K562 (cell line): ENCODE measurements around the gene PFN3. TPM values are rescaled to one million over a fixed set of nuclear protein-coding genes. Genes with fewer than 3 reads are reported as not detected.
A peak's percentile ranks its signal among the peaks of the same experiment; 100 is the strongest.

Source experiments
- ATAC-seq: fragments of 200-7000 bp; cut with Tn5 transposase; 3 replicates; pipeline ENCODE4 v1.9.1; 2020; ENCODE audit warnings: moderate library complexity
- BruUV-seq: library from RNA; stranded (reverse); fragments of 400-500 nt; replicated peaks from 2 replicates; lab custom pipeline; 2021; lab: Mats Ljungman, UMichigan
- CTCF ChIA-PET: fragments of 300-600 bp; formaldehyde crosslinking; extraction: SDS; loops from one replicate; lab custom pipeline; 2021; ENCODE audit warnings: low intra/inter-chr PET ratio; lab: Yijun Ruan, JAX
- POLR2A ChIA-PET: fragments of 300-600, 350-650 bp; sonication (Branson Sonifier 250); formaldehyde crosslinking; extraction: SDS; loops from one replicate; lab custom pipeline; 2021; ENCODE audit warnings: antibody characterized with exemption, inconsistent platforms; lab: Yijun Ruan, JAX
- DNase-seq, 4 experiments: peaks; one replicate each; pipeline versions ENCODE4 v3.0.0 to v3.0.0-alpha.2; 2011 to 2018; ENCODE audit warnings: low spot score in 3 of 4, mixed read lengths in 3 of 4; ENCODE audit errors: extremely low read depth in 1 of 4
- FAIRE-seq: peaks from 2 replicates; lab custom pipeline; 2011; peaks lifted over from hg19 to GRCh38; lab: Jason Lieb, UNC
- H2AFZ ChIP-seq: 2 replicates; pipeline ENCODE4 v1.6.0; 2011; ENCODE audit warnings: low read depth, low read length, control low read depth, inconsistent platforms
- H3K27ac ChIP-seq: fragments of 200-600 bp; 3 replicates; pipeline ENCODE4 v1.8.0; 2011; ENCODE audit warnings: low read depth, mild to moderate bottlenecking, control low read depth, inconsistent platforms, low read length, moderate library complexity, mixed read lengths; ENCODE audit errors: extremely low read depth
- H3K27me3 ChIP-seq, 2 experiments: fragments of 300-600 bp in 1 of 2; 2 replicates in 1 of 2; 3 replicates in 1 of 2; pipeline versions ENCODE4 v1.6.0 to v1.8.0; 2011; ENCODE audit warnings: inconsistent platforms in 2 of 2, low read length in 2 of 2, mild to moderate bottlenecking in 1 of 2, mixed read lengths in 1 of 2, moderate library complexity in 1 of 2; ENCODE audit not compliant: control insufficient read depth in 2 of 2, insufficient read depth in 2 of 2
- H3K36me3 ChIP-seq: fragments of 300-600 bp; 3 replicates; pipeline ENCODE4 v1.8.0; 2011; ENCODE audit warnings: mild to moderate bottlenecking, low read length, inconsistent platforms; ENCODE audit not compliant: control insufficient read depth, insufficient read depth
- H3K4me1 ChIP-seq, 2 experiments: fragments of 200-600 bp in 1 of 2; replicated peaks in 1 of 2; 2 replicates in 1 of 2; 3 replicates in 1 of 2; pipeline versions ENCODE4 v1.5.1 to v1.8.0; 2011; ENCODE audit warnings: inconsistent platforms in 2 of 2, low read length in 2 of 2, mild to moderate bottlenecking in 1 of 2, mixed read lengths in 1 of 2, moderate library complexity in 1 of 2; ENCODE audit not compliant: control insufficient read depth in 2 of 2, insufficient read depth in 2 of 2
- H3K4me2 ChIP-seq: 2 replicates; pipeline ENCODE4 v1.6.1; 2011; ENCODE audit warnings: low read length, control low read depth, inconsistent platforms, mixed read lengths; ENCODE audit not compliant: insufficient read depth
- H3K4me3 ChIP-seq: fragments of 200-600 bp; sonication (generic), shearing (Covaris generic); 2 replicates; pipeline ENCODE4 v1.5.1; 2016; ENCODE audit warnings: control low read depth, inconsistent platforms
- H3K79me2 ChIP-seq: fragments of 200-600 bp; 3 replicates; pipeline ENCODE4 v1.8.0; 2011; ENCODE audit warnings: low read length, inconsistent platforms; ENCODE audit not compliant: control insufficient read depth, insufficient read depth
- H3K9ac ChIP-seq, 2 experiments: 2 replicates each; pipeline versions ENCODE4 v1.6.0 to v1.6.1; 2011; ENCODE audit warnings: low read depth in 2 of 2, low read length in 2 of 2, control low read depth in 1 of 2, inconsistent platforms in 1 of 2, mild to moderate bottlenecking in 1 of 2, mixed read lengths in 1 of 2; ENCODE audit not compliant: insufficient read depth in 1 of 2
- H3K9me1 ChIP-seq: one replicate; pipeline ENCODE4 v1.6.0; 2011; ENCODE audit warnings: inconsistent platforms, mild to moderate bottlenecking, low read length, moderate library complexity; ENCODE audit not compliant: control insufficient read depth, insufficient read depth
- H3K9me3 ChIP-seq: replicated peaks from 2 replicates; pipeline ENCODE4 v1.5.1; 2011; ENCODE audit warnings: low read depth, low read length, inconsistent platforms; ENCODE audit not compliant: control insufficient read depth, insufficient read depth
- H4K20me1 ChIP-seq: replicated peaks from 2 replicates; pipeline ENCODE4 v1.6.1; 2011; ENCODE audit warnings: low read length, inconsistent platforms, mixed read lengths; ENCODE audit not compliant: control insufficient read depth, insufficient read depth
- CBX1 ChIP-seq: sonication (generic); IDR thresholded peaks from 2 replicates; pipeline ENCODE4 v1.6.1; 2016; ENCODE audit warnings: antibody characterized with exemption, low read depth, mild to moderate bottlenecking
- GABPA ChIP-seq: fragments of 200-800 bp; sonication (Bioruptor generic); conservative IDR thresholded peaks from 2 replicates; pipeline ENCODE4 v1.6.1; 2016; ENCODE audit warnings: low read depth, missing genetic modification characterization, missing compliant biosample characterization
- HDAC1 ChIP-seq, 2 experiments: fragments of 450-650 bp; IDR thresholded peaks; 2 replicates each; pipeline ENCODE4 v1.6.1; 2016 to 2017; ENCODE audit warnings: inconsistent platforms in 1 of 2, mild to moderate bottlenecking in 1 of 2, moderate library complexity in 1 of 2
- NFYB ChIP-seq: IDR thresholded peaks from 2 replicates; pipeline ENCODE4 v1.6.1; 2011; ENCODE audit warnings: mild to moderate bottlenecking, moderate library complexity; ENCODE audit not compliant: insufficient read length; ENCODE audit errors: extremely low read depth
- PHB2 ChIP-seq: fragments of 450-650 bp; IDR thresholded peaks from 2 replicates; pipeline ENCODE4 v1.6.1; 2017; ENCODE audit warnings: low read depth
- POLR2B ChIP-seq: fragments of 450-650 bp; IDR thresholded peaks from 2 replicates; pipeline ENCODE4 v1.6.1; 2018; ENCODE audit warnings: low read depth; ENCODE audit not compliant: partially characterized antibody
- POLR2G ChIP-seq: fragments of 200-400 bp; formaldehyde crosslinking; IDR thresholded peaks from 2 replicates; pipeline ENCODE4 v1.6.1; 2017; ENCODE audit warnings: low read depth, mild to moderate bottlenecking, antibody characterized with exemption, low read length, moderate library complexity
- PRPF4 ChIP-seq: fragments of 200-400 bp; formaldehyde crosslinking; IDR thresholded peaks from one replicate; pipeline ENCODE4 v1.6.1; 2017; ENCODE audit warnings: low read length, low read depth, mild to moderate bottlenecking; ENCODE audit not compliant: insufficient read depth, poor library complexity, severe bottlenecking
- RBM17 ChIP-seq: fragments of 200-400 bp; formaldehyde crosslinking; IDR thresholded peaks from 2 replicates; pipeline ENCODE4 v1.6.1; 2017; ENCODE audit warnings: low read depth, mild to moderate bottlenecking, low read length, borderline replicate concordance
- RBM22 ChIP-seq: fragments of 200-400 bp; formaldehyde crosslinking; IDR thresholded peaks from 2 replicates; pipeline ENCODE4 v1.6.1; 2018; ENCODE audit warnings: low read length, low read depth; ENCODE audit not compliant: poor library complexity, severe bottlenecking
- RBM25 ChIP-seq: fragments of 200-400 bp; formaldehyde crosslinking; IDR thresholded peaks from 2 replicates; pipeline ENCODE4 v1.6.1; 2018; ENCODE audit warnings: low read length, low read depth, moderate library complexity; ENCODE audit not compliant: severe bottlenecking
- SIRT6 ChIP-seq: IDR thresholded peaks from one replicate; pipeline ENCODE4 v1.6.1; 2012; ENCODE audit warnings: low read depth, mild to moderate bottlenecking, control low read depth, inconsistent platforms, low read length, moderate library complexity
- SLC30A9 ChIP-seq: fragments of 250-450 bp; sonication (Bioruptor Pico); IDR thresholded peaks from 2 replicates; pipeline ENCODE4 v1.8.0; 2022; ENCODE audit warnings: mild to moderate bottlenecking, moderate library complexity
- ZNF232 ChIP-seq: sonication (generic); formaldehyde crosslinking; IDR thresholded peaks from 2 replicates; pipeline ENCODE4 v1.8.0; 2022; ENCODE audit warnings: mild to moderate bottlenecking, missing genetic modification reagents
- WGBS: fragments of 100-300 bp; shearing (Covaris generic); methylation state at CpG from one replicate; pipeline ENCODE4 v1.1.6; 2016; ENCODE audit warnings: low coverage, mixed read lengths; ENCODE audit not compliant: insufficient coverage; ENCODE audit errors: missing lambda C conversion rate; 5-methylcytosine and 5-hydroxymethylcytosine counted together
- in situ Hi-C: fragments of 300-500 bp; cut with MboI; formaldehyde crosslinking; loops from 4 replicates; pipeline ENCODE4 v1.15.0; 2018; ENCODE audit warnings: inconsistent platforms, mixed read lengths
- intact Hi-C: fragments of 100-400 bp; cut with micrococcal nuclease; formaldehyde crosslinking; loops from 2 replicates; pipeline ENCODE4 v1.14.2; 2022
- polyA plus RNA-seq, 8 experiments: library from polyadenylated mRNA; depleted of rRNA in 4 of 8; stranded (reverse) in 5 of 8; unstranded in 3 of 8; fragments of >200 nt; fragmentation: Nextera tagmentation in 2 of 8; fragmentation: Illumina TruSeq in 1 of 8; extraction: Ambion mirVana in 2 of 8; extraction: Trizol in 1 of 8; gene quantifications; 2 replicates each; pipeline versions ENCODE4 v1.2.1 to v1.2.3, GENCODE V29; 2011 to 2014; ENCODE audit warnings: inconsistent platforms in 1 of 8, missing spikeins in 1 of 8
- total RNA-seq, 7 experiments: library from RNA; depleted of rRNA in 6 of 7; stranded (reverse); fragments of >200 nt in 6 of 7; fragmentation: Illumina TruSeq in 2 of 7; extraction: Trizol in 2 of 7; gene quantifications; 2 replicates each; pipeline versions ENCODE4 v1.2.1 to v1.2.3, GENCODE V29; 2011 to 2021; ENCODE audit warnings: low replicate concordance in 1 of 7
- TF ChIP-seq, protein P1 (sequence below): fragments of 450-650 bp; IDR thresholded peaks from 2 replicates; pipeline ENCODE4 v1.6.1; 2016; ENCODE audit warnings: antibody characterized with exemption
- TF ChIP-seq, protein P2 (sequence below): fragments of 450-650 bp; IDR thresholded peaks from 2 replicates; pipeline ENCODE4 v1.6.1; 2014; ENCODE audit warnings: low read depth, mild to moderate bottlenecking, moderate library complexity, borderline replicate concordance
- TF ChIP-seq, protein P3 (sequence below): sonication (generic); formaldehyde crosslinking; IDR thresholded peaks from 2 replicates; pipeline ENCODE4 v1.5.0; 2020; ENCODE audit warnings: missing genetic modification reagents

The PFN3 gene
- total and polyA plus RNA-seq, 9 of the 15 experiments (the other 6 are each of a cell fraction or from before 2014, with no cell fraction given): not detected

DNA sequence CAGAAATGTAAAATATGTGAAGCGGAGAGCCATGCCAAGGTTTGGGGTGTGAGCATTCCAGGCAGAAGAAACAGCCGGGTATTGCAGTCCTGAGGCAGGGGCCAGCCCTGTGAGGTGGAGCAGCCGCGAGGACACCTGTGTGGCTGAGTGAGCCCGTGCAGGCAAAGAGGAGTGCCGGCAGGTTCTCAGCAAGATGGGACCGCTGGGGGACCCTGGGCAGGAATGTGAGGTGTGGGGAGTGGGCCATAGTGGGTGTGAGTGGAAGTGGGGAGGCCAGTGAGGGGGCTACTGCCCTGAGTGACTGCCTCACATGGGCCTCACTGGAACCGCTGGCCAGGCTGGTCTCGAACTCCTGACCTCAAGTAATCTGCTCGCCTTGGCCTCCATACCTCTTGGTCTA, 38.0 kb upstream of the PFN3 start (continued):
- TF ChIP-seq PRPF4: no peak
- TF ChIP-seq RBM22: peak; percentile 43
- TF ChIP-seq, protein P1, sequence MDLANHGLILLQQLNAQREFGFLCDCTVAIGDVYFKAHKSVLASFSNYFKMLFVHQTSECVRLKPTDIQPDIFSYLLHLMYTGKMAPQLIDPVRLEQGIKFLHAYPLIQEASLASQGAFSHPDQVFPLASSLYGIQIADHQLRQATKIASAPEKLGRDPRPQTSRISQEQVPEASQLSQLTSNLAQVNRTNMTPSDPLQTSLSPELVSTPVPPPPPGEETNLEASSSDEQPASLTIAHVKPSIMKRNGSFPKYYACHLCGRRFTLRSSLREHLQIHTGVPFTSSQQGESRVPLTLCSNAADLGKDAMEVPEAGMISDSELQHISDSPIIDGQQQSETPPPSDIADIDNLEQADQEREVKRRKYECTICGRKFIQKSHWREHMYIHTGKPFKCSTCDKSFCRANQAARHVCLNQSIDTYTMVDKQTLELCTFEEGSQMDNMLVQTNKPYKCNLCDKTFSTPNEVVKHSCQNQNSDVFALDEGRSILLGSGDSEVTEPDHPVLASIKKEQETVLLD: no peak
- TF ChIP-seq POLR2G: peak; percentile 72

DNA sequence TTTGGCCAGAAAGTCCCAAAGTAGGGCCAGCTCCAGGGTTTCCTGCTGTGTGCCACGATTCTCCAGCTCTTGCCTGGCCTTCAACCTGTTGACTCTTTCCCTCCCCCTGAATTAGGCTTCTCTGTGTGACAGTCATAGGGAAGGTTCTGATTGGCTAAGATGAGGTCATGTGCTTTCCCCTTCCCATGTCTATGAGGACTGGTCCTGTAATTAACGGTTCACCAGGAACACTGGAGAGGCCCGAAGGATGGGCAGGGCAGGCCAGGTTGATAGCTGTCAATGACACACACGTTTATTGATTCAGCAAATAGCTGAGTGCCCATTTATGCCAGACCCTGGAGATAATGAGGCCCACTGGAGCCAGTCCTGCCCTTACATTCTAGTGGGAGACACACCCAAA, 37.2 kb upstream of the PFN3 start:
- Histone ChIP-seq H3K27me3 (no peaks in the 10 kb centered on the region), H3K79me2 (no peaks in the 10 kb centered on the region), H3K36me3 (peaks cover 96% of the 10 kb centered on the region; the same call in 2 of the 3 replicates), H3K27ac (no peak overlapping the region), H3K9ac (no peak overlapping the region), H4K20me1 (0 out of 2 replicates have a peak, but pooled peaks cover 3% of the 10 kb centered on the region), H3K4me1 (peaks cover 0 to 31% of the 10 kb centered on the region in 2 experiments; a peak in 2 of 5 replicates), H3K4me3 (no peak overlapping the region), H3K4me2 (no peak overlapping the region), H3K9me3 (no peaks in the 10 kb centered on the region), H2AFZ (no peak overlapping the region), H3K9me1 (no peaks in the 10 kb centered on the region)
- POLR2A ChIA-PET: interaction anchor here (0.7 to 2.2 kb wide), 8 partner anchors 9 to 129 kb away, joined by 3 to 16 read pairs (median 3); partner anchors contain the start of genes GRK6 and PRR7
- DNase-seq (peak in 2 of 4 experiments; percentile 41 to 48), ATAC-seq (peak; percentile 7; the same call in 2 of the 3 replicates), FAIRE-seq (no peak)
- CTCF ChIA-PET: no interaction called here
- intact Hi-C loops (no loop called here), in situ Hi-C loops (no loop called here)
- 81% methylated on average over 4 of the region's 4 CpGs for WGBS
- BruUV-seq: TSS peak; percentile 19
- no peak for TF ChIP-seq GABPA
- no peak for TF ChIP-seq PHB2
- no peak for TF ChIP-seq ZNF232
- TF ChIP-seq NFYB: peak; percentile 34
- no peak for TF ChIP-seq RBM17
- TF ChIP-seq, protein P2, sequence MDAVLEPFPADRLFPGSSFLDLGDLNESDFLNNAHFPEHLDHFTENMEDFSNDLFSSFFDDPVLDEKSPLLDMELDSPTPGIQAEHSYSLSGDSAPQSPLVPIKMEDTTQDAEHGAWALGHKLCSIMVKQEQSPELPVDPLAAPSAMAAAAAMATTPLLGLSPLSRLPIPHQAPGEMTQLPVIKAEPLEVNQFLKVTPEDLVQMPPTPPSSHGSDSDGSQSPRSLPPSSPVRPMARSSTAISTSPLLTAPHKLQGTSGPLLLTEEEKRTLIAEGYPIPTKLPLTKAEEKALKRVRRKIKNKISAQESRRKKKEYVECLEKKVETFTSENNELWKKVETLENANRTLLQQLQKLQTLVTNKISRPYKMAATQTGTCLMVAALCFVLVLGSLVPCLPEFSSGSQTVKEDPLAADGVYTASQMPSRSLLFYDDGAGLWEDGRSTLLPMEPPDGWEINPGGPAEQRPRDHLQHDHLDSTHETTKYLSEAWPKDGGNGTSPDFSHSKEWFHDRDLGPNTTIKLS: no peak
- TF ChIP-seq POLR2B: no peak
- TF ChIP-seq, protein P3, sequence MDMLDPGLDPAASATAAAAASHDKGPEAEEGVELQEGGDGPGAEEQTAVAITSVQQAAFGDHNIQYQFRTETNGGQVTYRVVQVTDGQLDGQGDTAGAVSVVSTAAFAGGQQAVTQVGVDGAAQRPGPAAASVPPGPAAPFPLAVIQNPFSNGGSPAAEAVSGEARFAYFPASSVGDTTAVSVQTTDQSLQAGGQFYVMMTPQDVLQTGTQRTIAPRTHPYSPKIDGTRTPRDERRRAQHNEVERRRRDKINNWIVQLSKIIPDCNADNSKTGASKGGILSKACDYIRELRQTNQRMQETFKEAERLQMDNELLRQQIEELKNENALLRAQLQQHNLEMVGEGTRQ (CRISPR knock-in tag): peak; percentile 26; the same call in 1 of the 2 replicates
- TF ChIP-seq HDAC1 (IDR thresholded peaks at IDR 0.05): no peak
- no peak for TF ChIP-seq CBX1
- TF ChIP-seq SLC30A9 (CRISPR knock-in tag): no peak
- no peak for TF ChIP-seq SIRT6
- no peak for TF ChIP-seq RBM25
